CD14-positive monocyte (primary cell): Measurements from ENCODE around the gene PSMD13. TPM values are rescaled to one million over a fixed set of nuclear protein-coding genes. Genes with fewer than 3 reads are reported as not detected.

Source experiments
- DNase-seq, 3 donors: peaks; one replicate each; pipeline ENCODE4 v3.0.0-alpha.2; 2011 to 2022
- H2AFZ ChIP-seq: 2 replicates; pipeline ENCODE4 v1.6.0; 2012; ENCODE audit warnings: mild to moderate bottlenecking, low read depth, low read length, inconsistent platforms; ENCODE audit not compliant: insufficient read depth, poor library complexity, severe bottlenecking
- H3K27ac ChIP-seq, 2 donors: 1 replicate in 1 of 2; 2 replicates in 1 of 2; pipeline ENCODE4 v1.5.1; 2012 to 2013; ENCODE audit warnings: low read length in 2 of 2, control low read depth in 1 of 2, inconsistent platforms in 1 of 2, low read depth in 1 of 2, mild to moderate bottlenecking in 1 of 2
- H3K27me3 ChIP-seq, 2 donors: one replicate each; pipeline versions ENCODE4 v1.6.0 to v1.6.1; 2011 to 2013; ENCODE audit warnings: low read length in 2 of 2; ENCODE audit not compliant: control insufficient read depth in 2 of 2, insufficient read depth in 2 of 2
- H3K36me3 ChIP-seq, 2 donors: replicated peaks in 1 of 2; 1 replicate in 1 of 2; 2 replicates in 1 of 2; pipeline versions ENCODE4 v1.5.1 to v1.6.1; 2012 to 2013; ENCODE audit warnings: low read length in 2 of 2, control low read depth in 1 of 2, inconsistent platforms in 1 of 2, mild to moderate bottlenecking in 1 of 2; ENCODE audit not compliant: insufficient read depth in 2 of 2, control insufficient read depth in 1 of 2
- H3K4me1 ChIP-seq, 2 donors: 1 replicate in 1 of 2; 2 replicates in 1 of 2; pipeline versions ENCODE4 v1.5.1 to v1.6.1; 2012 to 2013; ENCODE audit warnings: low read length in 2 of 2, control low read depth in 1 of 2, inconsistent platforms in 1 of 2, mild to moderate bottlenecking in 1 of 2, moderate library complexity in 1 of 2; ENCODE audit not compliant: insufficient read depth in 2 of 2, control insufficient read depth in 1 of 2
- H3K4me2 ChIP-seq: replicated peaks from 2 replicates; pipeline ENCODE3; 2012; ENCODE audit warnings: low read length, moderate library complexity, mild to moderate bottlenecking; ENCODE audit not compliant: poor library complexity, severe bottlenecking; ENCODE audit errors: extremely low read depth
- H3K4me3 ChIP-seq, 3 experiments: fragments of 200-600 bp in 1 of 3; sonication (generic) in 1 of 3; replicated peaks in 1 of 3; 1 replicate in 2 of 3; 2 replicates in 1 of 3; pipeline ENCODE4 v1.5.1; 2011 to 2013; ENCODE audit warnings: low read length in 3 of 3, mild to moderate bottlenecking in 3 of 3, control low read depth in 2 of 3, low read depth in 2 of 3, inconsistent platforms in 1 of 3, moderate library complexity in 1 of 3
- H3K79me2 ChIP-seq: 2 replicates; pipeline ENCODE4 v1.6.0; 2012; ENCODE audit warnings: mild to moderate bottlenecking, control low read depth, inconsistent platforms, low read length, moderate library complexity; ENCODE audit not compliant: insufficient read depth
- H3K9ac ChIP-seq: 2 replicates; pipeline ENCODE4 v1.6.0; 2017; ENCODE audit warnings: low read length, mild to moderate bottlenecking; ENCODE audit not compliant: insufficient read depth, poor library complexity, severe bottlenecking
- H3K9me3 ChIP-seq, 2 donors: replicated peaks in 1 of 2; 1 replicate in 1 of 2; 2 replicates in 1 of 2; pipeline versions ENCODE4 v1.5.1 to v1.6.1; 2012 to 2013; ENCODE audit warnings: low read length in 2 of 2, control low read depth in 1 of 2; ENCODE audit not compliant: control insufficient read depth in 1 of 2, insufficient read depth in 1 of 2
- H4K20me1 ChIP-seq: 2 replicates; pipeline ENCODE4 v1.6.0; 2012; ENCODE audit warnings: mild to moderate bottlenecking, low read length, control low read depth, moderate library complexity; ENCODE audit not compliant: insufficient read depth
- H3K27ac Mint-ChIP-seq, 7 donors: one replicate each; pipeline ENCODE4 v1.8.0; 2020; ENCODE audit warnings: mild to moderate bottlenecking in 7 of 7, mixed read lengths in 7 of 7, moderate library complexity in 6 of 7, inconsistent platforms in 2 of 7
- H3K27me3 Mint-ChIP-seq, 3 donors: one replicate each; pipeline ENCODE4 v1.8.0; 2021 to 2022; ENCODE audit warnings: low read depth in 3 of 3, mild to moderate bottlenecking in 3 of 3, mixed read lengths in 3 of 3, moderate library complexity in 3 of 3, inconsistent platforms in 1 of 3
- H3K36me3 Mint-ChIP-seq, 2 donors: one replicate each; pipeline ENCODE4 v1.8.0; 2020; ENCODE audit warnings: mixed read lengths in 2 of 2, inconsistent platforms in 1 of 2, mild to moderate bottlenecking in 1 of 2
- H3K4me1 Mint-ChIP-seq: one replicate; pipeline ENCODE4 v1.8.0; 2020; ENCODE audit warnings: mild to moderate bottlenecking, mixed read lengths
- H3K4me3 Mint-ChIP-seq, 2 donors: one replicate each; pipeline ENCODE4 v1.8.0; 2020; ENCODE audit warnings: mild to moderate bottlenecking in 2 of 2, mixed read lengths in 2 of 2, moderate library complexity in 1 of 2
- H3K9me3 Mint-ChIP-seq, 7 donors: one replicate each; pipeline ENCODE4 v1.8.0; 2020 to 2022; ENCODE audit warnings: mixed read lengths in 7 of 7, mild to moderate bottlenecking in 6 of 7, moderate library complexity in 6 of 7, inconsistent platforms in 2 of 7
- WGBS: methylation state at CpG from one replicate; pipeline ENCODE4 v1.1.5; 2013; ENCODE audit warnings: missing lambda C conversion rate; ENCODE audit not compliant: insufficient coverage; 5-methylcytosine and 5-hydroxymethylcytosine counted together
- intact Hi-C, 2 donors: fragments of 100-400 bp; cut with micrococcal nuclease; formaldehyde crosslinking; loops; one replicate each; pipeline versions ENCODE4 v1.15.0 to v1.15.1; 2023
- polyA plus RNA-seq, 3 donors: library from polyadenylated mRNA; depleted of rRNA in 1 of 3; unstranded in 2 of 3; stranded (reverse) in 1 of 3; fragments of 300-500 nt in 2 of 3; fragments of >200 nt in 1 of 3; fragmentation: Illumina TruSeq in 2 of 3; gene quantifications; 1 replicate in 2 of 3; 2 replicates in 1 of 3; pipeline ENCODE4 v1.2.3, GENCODE V29; 2012 to 2021
- TF ChIP-seq, protein P1 (sequence below): fragments of 200-600 bp; IDR thresholded peaks from one replicate; pipeline ENCODE4 v1.8.0; 2022; ENCODE audit warnings: antibody characterized with exemption, mild to moderate bottlenecking

The PSMD13 gene
- polyA plus RNA-seq, 3 donors: 136 to 272 (median 218) TPM

DNA sequence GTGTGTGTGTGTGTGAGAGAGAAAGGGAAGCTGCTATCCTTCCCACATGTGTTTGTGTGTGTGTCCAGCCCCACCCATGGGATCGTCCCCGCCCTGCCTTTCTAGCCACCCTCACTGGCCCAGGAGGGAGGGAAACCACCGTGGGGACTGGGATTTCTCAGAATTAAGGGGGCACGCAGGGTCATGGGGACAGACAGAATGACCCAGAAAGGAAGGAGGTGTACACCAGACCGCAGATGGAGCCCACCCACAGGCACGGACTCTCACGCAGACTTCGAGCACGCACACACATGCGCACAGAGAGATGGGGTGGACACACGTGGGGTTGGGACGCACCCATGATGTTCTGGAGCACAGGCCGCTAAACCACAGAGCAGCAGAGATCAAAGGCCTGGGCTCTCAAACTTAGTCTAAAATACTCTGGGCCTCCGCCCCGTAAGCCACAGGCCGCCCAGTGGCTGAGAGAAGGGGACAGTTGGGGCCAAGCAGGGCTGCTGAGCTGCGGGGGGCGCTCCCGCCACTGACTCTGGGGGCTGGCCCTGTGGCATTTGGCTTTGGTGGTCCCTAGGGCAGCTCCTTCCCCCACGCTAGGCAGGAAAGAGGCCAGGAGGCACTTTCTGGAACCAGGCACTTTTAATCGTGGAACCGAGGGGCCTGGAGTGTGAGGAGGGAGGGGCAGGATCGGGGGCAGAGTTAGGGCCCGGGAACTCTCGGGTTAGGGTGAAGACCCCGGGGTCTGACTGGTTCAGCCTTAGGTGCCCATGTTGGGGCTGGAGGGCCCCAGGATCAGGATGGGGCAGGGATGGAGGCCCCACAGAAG, 61.0 kb downstream of the PSMD13 start:
- intact Hi-C loops: no loop called here
- Histone ChIP-seq H3K4me2 (no peak overlapping the region), H3K4me3 (no peak overlapping the region), H3K9ac (no peak overlapping the region), H3K36me3 (no peaks in the 10 kb centered on the region), H3K27ac (no peak overlapping the region), H3K79me2 (no peaks in the 10 kb centered on the region), H3K9me3 (no peaks in the 10 kb centered on the region), H4K20me1 (no peaks in the 10 kb centered on the region), H2AFZ (no peak overlapping the region), H3K27me3 (peaks cover 0 to 6% of the 10 kb centered on the region in 2 donors), H3K4me1 (peaks cover 7 to 9% of the 10 kb centered on the region in 2 donors)
- WGBS: 68% methylated on average over 25 of the region's 26 CpGs
- Mint-ChIP-seq H3K27ac (peak overlapping the region in 3 of 7 donors; percentile 32 to 80 (median 57)), H3K4me1 (peaks cover 7% of the 10 kb centered on the region), H3K9me3 (no peaks in the 10 kb centered on the region), H3K27me3 (peaks cover 17 to 55% (median 23%) of the 10 kb centered on the region in 3 donors), H3K36me3 (peaks cover 2 to 6% of the 10 kb centered on the region in 2 donors), H3K4me3 (peak overlapping the region in 1 of 2 donors; percentile 64)
- DNase-seq: no peak
- TF ChIP-seq, protein P1, sequence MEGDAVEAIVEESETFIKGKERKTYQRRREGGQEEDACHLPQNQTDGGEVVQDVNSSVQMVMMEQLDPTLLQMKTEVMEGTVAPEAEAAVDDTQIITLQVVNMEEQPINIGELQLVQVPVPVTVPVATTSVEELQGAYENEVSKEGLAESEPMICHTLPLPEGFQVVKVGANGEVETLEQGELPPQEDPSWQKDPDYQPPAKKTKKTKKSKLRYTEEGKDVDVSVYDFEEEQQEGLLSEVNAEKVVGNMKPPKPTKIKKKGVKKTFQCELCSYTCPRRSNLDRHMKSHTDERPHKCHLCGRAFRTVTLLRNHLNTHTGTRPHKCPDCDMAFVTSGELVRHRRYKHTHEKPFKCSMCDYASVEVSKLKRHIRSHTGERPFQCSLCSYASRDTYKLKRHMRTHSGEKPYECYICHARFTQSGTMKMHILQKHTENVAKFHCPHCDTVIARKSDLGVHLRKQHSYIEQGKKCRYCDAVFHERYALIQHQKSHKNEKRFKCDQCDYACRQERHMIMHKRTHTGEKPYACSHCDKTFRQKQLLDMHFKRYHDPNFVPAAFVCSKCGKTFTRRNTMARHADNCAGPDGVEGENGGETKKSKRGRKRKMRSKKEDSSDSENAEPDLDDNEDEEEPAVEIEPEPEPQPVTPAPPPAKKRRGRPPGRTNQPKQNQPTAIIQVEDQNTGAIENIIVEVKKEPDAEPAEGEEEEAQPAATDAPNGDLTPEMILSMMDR: no peak

DNA sequence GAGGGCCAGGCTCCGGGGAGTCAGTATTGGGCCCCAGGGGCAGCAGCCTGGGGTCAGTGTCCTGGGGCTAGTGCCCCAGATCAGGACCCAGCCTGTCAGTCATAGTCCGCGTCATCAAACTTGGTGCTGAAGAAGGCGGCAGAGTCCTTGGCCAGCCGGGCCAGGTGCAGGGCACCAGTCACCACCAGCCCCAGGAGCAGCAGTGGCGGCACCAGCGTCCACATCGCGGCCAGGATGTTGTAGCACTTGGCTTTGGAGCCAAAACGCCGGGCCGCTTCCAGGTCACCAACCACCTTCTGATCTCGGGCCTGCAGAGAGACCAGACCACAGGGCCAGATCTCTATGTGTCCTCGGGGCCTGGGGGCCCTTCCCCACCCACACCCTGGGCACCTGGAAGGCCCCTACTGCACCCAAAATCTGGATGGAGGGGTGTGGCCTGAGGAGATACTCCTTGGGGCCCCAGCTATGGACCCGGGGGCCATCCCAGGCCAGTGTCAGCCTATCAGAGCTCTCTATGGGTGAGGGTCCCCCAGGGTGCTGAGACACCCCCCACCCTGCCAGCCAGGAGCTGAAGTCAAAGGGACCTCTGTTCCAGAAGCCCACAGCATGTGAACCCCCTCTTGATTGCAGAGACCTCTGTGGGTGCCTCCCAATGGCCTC, 61.8 kb downstream of the PSMD13 start:
- Histone ChIP-seq H4K20me1 (no peaks in the 10 kb centered on the region), H3K27me3 (peaks cover 0 to 6% of the 10 kb centered on the region in 2 donors), H3K9me3 (no peaks in the 10 kb centered on the region), H3K27ac (no peak overlapping the region), H3K4me1 (peaks cover 12 to 13% of the 10 kb centered on the region in 2 donors), H3K9ac (no peak overlapping the region), H3K4me2 (no peak overlapping the region), H3K36me3 (no peaks in the 10 kb centered on the region), H3K4me3 (no peak overlapping the region), H2AFZ (no peak overlapping the region), H3K79me2 (no peaks in the 10 kb centered on the region)
- Mint-ChIP-seq H3K36me3 (peaks cover 2 to 6% of the 10 kb centered on the region in 2 donors), H3K27ac (no peak overlapping the region), H3K4me1 (peaks cover 13% of the 10 kb centered on the region), H3K9me3 (peaks cover 0 to 3% (median 0%) of the 10 kb centered on the region in 7 donors), H3K27me3 (peaks cover 23 to 61% (median 26%) of the 10 kb centered on the region in 3 donors), H3K4me3 (no peak overlapping the region)
- WGBS: 86% methylated on average over 12 of the region's 15 CpGs
- DNase-seq: no peak
- TF ChIP-seq, protein P1: no peak
- intact Hi-C loops: no loop called here
